ENCODE measurements around the gene MMS22L. TPM values are rescaled to one million over a fixed set of nuclear protein-coding genes. Genes with fewer than 3 reads are reported as not detected.

The MMS22L gene
- total RNA-seq, 2 donors from 2014 or later = 9.5 to 11.7 TPM

- Mint-ChIP-seq H3K36me3 (ENCODE audit: low read depth) (no peaks in the 10 kb centered on the region), H3K27ac (no peak overlapping the region), H3K27me3 (peaks cover 18% of the 10 kb centered on the region), H3K4me1 (peaks cover 4% of the 10 kb centered on the region), H3K4me3 (no peak overlapping the region)
- no peak for DNase-seq
- no peaks in the 10 kb centered on the region for H3K9me3 ChIP-seq (ENCODE audit: control insufficient read depth, low read length, poor library complexity, severe bottlenecking)
- no peak for ATAC-seq
These were observed 5.2 kb upstream of the MMS22L start for GRCh38 chr6:97288188-97288587.

- no peaks in the 10 kb centered on the region for H3K27me3 Mint-ChIP-seq
- no peak for DNase-seq
These were observed 734 bp downstream of the MMS22L start for GRCh38 chr6:97282238-97282725.

GRCh38 chr6:97280766-97281165 is 2.2 kb downstream of the MMS22L start:
- Mint-ChIP-seq H3K4me3 (no peak overlapping the region), H3K27me3 (no peaks in the 10 kb centered on the region), H3K36me3 (ENCODE audit: low read depth) (peaks cover 5% of the 10 kb centered on the region), H3K4me1 (peaks cover 18% of the 10 kb centered on the region), H3K27ac (no peak overlapping the region)
- no peaks in the 10 kb centered on the region for H3K9me3 ChIP-seq (ENCODE audit: control insufficient read depth, low read length, poor library complexity, severe bottlenecking)
- no peak for ATAC-seq
- DNase-seq = no peak

More at GRCh38 chr6:97282238-97282725, 734 bp downstream of the MMS22L start:
- peak overlapping the region; percentile 94 for H3K4me3 Mint-ChIP-seq
- H3K27ac Mint-ChIP-seq = peak overlapping the region; percentile 32
- peaks cover 16% of the 10 kb centered on the region for H3K4me1 Mint-ChIP-seq
- ATAC-seq = no peak
- H3K9me3 ChIP-seq (ENCODE audit: control insufficient read depth, low read length, poor library complexity, severe bottlenecking) = no peaks in the 10 kb centered on the region
- H3K36me3 Mint-ChIP-seq (ENCODE audit: low read depth) = peaks cover 4% of the 10 kb centered on the region

GRCh38 chr6:97275804-97276203 is 7.2 kb downstream of the MMS22L start:
- Mint-ChIP-seq H3K4me3 (no peak overlapping the region), H3K27ac (no peak overlapping the region), H3K36me3 (ENCODE audit: low read depth) (peaks cover 13% of the 10 kb centered on the region), H3K27me3 (no peaks in the 10 kb centered on the region), H3K4me1 (peaks cover 20% of the 10 kb centered on the region)
- DNase-seq (no peak), ATAC-seq (no peak)
- no peaks in the 10 kb centered on the region for H3K9me3 ChIP-seq (ENCODE audit: control insufficient read depth, low read length, poor library complexity, severe bottlenecking)

GRCh38 chr6:97269821-97270220 is 13.2 kb downstream of the MMS22L start:
- Mint-ChIP-seq H3K36me3 (ENCODE audit: low read depth) (peaks cover 14% of the 10 kb centered on the region), H3K4me1 (peaks cover 12% of the 10 kb centered on the region), H3K27me3 (no peaks in the 10 kb centered on the region), H3K27ac (no peak overlapping the region), H3K4me3 (no peak overlapping the region)
- DNase-seq = no peak
- no peaks in the 10 kb centered on the region for H3K9me3 ChIP-seq (ENCODE audit: control insufficient read depth, low read length, poor library complexity, severe bottlenecking)
- no peak for ATAC-seq

GRCh38 chr6:97262676-97263075 is 20.3 kb downstream of the MMS22L start:
- Mint-ChIP-seq H3K4me3 (no peak overlapping the region), H3K36me3 (ENCODE audit: low read depth) (peaks cover 4% of the 10 kb centered on the region), H3K27ac (no peak overlapping the region), H3K4me1 (peaks cover 3% of the 10 kb centered on the region), H3K27me3 (no peaks in the 10 kb centered on the region)
- DNase-seq (no peak), ATAC-seq (no peak)
- H3K9me3 ChIP-seq (ENCODE audit: control insufficient read depth, low read length, poor library complexity, severe bottlenecking) = no peaks in the 10 kb centered on the region

- ATAC-seq (no peak), DNase-seq (no peak)
- H3K27me3 Mint-ChIP-seq = no peaks in the 10 kb centered on the region
- no peaks in the 10 kb centered on the region for H3K36me3 Mint-ChIP-seq (ENCODE audit: low read depth)
- H3K27ac Mint-ChIP-seq = no peak overlapping the region
- H3K4me3 Mint-ChIP-seq = no peak overlapping the region
- no peaks in the 10 kb centered on the region for H3K9me3 ChIP-seq (ENCODE audit: control insufficient read depth, low read length, poor library complexity, severe bottlenecking)
- no peaks in the 10 kb centered on the region for H3K4me1 Mint-ChIP-seq
These were observed 36.2 kb downstream of the MMS22L start for GRCh38 chr6:97246842-97247241.

GRCh38 chr6:97240222-97240621 is 42.8 kb downstream of the MMS22L start:
- no peak for ATAC-seq
- Mint-ChIP-seq H3K27me3 (no peaks in the 10 kb centered on the region), H3K27ac (no peak overlapping the region), H3K4me1 (no peaks in the 10 kb centered on the region), H3K4me3 (no peak overlapping the region), H3K36me3 (ENCODE audit: low read depth) (peaks cover 3% of the 10 kb centered on the region)
- no peak for DNase-seq
- no peaks in the 10 kb centered on the region for H3K9me3 ChIP-seq (ENCODE audit: control insufficient read depth, low read length, poor library complexity, severe bottlenecking)

- no peak overlapping the region for H3K27ac Mint-ChIP-seq
- H3K9me3 ChIP-seq (ENCODE audit: control insufficient read depth, low read length, poor library complexity, severe bottlenecking) = no peaks in the 10 kb centered on the region
- no peak overlapping the region for H3K4me3 Mint-ChIP-seq
- DNase-seq (no peak), ATAC-seq (no peak)
- no peaks in the 10 kb centered on the region for H3K4me1 Mint-ChIP-seq
- H3K36me3 Mint-ChIP-seq (ENCODE audit: low read depth) = peaks cover 9% of the 10 kb centered on the region
- H3K27me3 Mint-ChIP-seq = no peaks in the 10 kb centered on the region
These were observed 51.1 kb downstream of the MMS22L start for GRCh38 chr6:97231911-97232310.

GRCh38 chr6:97222903-97223302 is 60.1 kb downstream of the MMS22L start:
- Mint-ChIP-seq H3K4me3 (no peak overlapping the region), H3K27me3 (no peaks in the 10 kb centered on the region), H3K27ac (no peak overlapping the region), H3K4me1 (peaks cover 3% of the 10 kb centered on the region), H3K36me3 (ENCODE audit: low read depth) (peaks cover 2% of the 10 kb centered on the region)
- H3K9me3 ChIP-seq (ENCODE audit: control insufficient read depth, low read length, poor library complexity, severe bottlenecking) = no peaks in the 10 kb centered on the region
- ATAC-seq = no peak
- DNase-seq = no peak

- Mint-ChIP-seq H3K36me3 (ENCODE audit: low read depth) (peaks cover 2% of the 10 kb centered on the region), H3K4me3 (no peak overlapping the region), H3K27ac (no peak overlapping the region), H3K4me1 (peaks cover 5% of the 10 kb centered on the region), H3K27me3 (no peaks in the 10 kb centered on the region)
- no peak for DNase-seq
- ATAC-seq = no peak
- no peaks in the 10 kb centered on the region for H3K9me3 ChIP-seq (ENCODE audit: control insufficient read depth, low read length, poor library complexity, severe bottlenecking)
These were observed 64.1 kb downstream of the MMS22L start for GRCh38 chr6:97218912-97219311.

- DNase-seq = no peak
- Mint-ChIP-seq H3K27me3 (no peaks in the 10 kb centered on the region), H3K4me3 (no peak overlapping the region), H3K27ac (no peak overlapping the region), H3K36me3 (ENCODE audit: low read depth) (no peaks in the 10 kb centered on the region), H3K4me1 (peaks cover 4% of the 10 kb centered on the region)
- no peak for ATAC-seq
- H3K9me3 ChIP-seq (ENCODE audit: control insufficient read depth, low read length, poor library complexity, severe bottlenecking) = no peaks in the 10 kb centered on the region
These were observed 67.8 kb downstream of the MMS22L start for GRCh38 chr6:97215157-97215769.

- Mint-ChIP-seq H3K27ac (no peak overlapping the region), H3K4me1 (peaks cover 4% of the 10 kb centered on the region), H3K36me3 (ENCODE audit: low read depth) (no peaks in the 10 kb centered on the region), H3K4me3 (no peak overlapping the region), H3K27me3 (no peaks in the 10 kb centered on the region)
- DNase-seq = no peak
- no peak for ATAC-seq
- no peaks in the 10 kb centered on the region for H3K9me3 ChIP-seq (ENCODE audit: control insufficient read depth, low read length, poor library complexity, severe bottlenecking)
These were observed 68.3 kb downstream of the MMS22L start for GRCh38 chr6:97214671-97215070.

GRCh38 chr6:97207383-97207782 is 75.6 kb downstream of the MMS22L start:
- no peaks in the 10 kb centered on the region for H3K36me3 Mint-ChIP-seq (ENCODE audit: low read depth)
- ATAC-seq (no peak), DNase-seq (no peak)
- H3K4me3 Mint-ChIP-seq = no peak overlapping the region
- H3K27ac Mint-ChIP-seq = no peak overlapping the region
- peaks cover 2% of the 10 kb centered on the region for H3K4me1 Mint-ChIP-seq
- H3K27me3 Mint-ChIP-seq = no peaks in the 10 kb centered on the region
- H3K9me3 ChIP-seq (ENCODE audit: control insufficient read depth, low read length, poor library complexity, severe bottlenecking) = no peaks in the 10 kb centered on the region

All from T-helper 17 cell (primary cell).